Thoracic aorta endothelial cell (primary cell): ENCODE data around the gene MAN1A1. TPM values are rescaled to one million over a fixed set of nuclear protein-coding genes. Genes with fewer than 3 reads are reported as not detected.

ENCODE experiments used
- small RNA-seq: library from RNA; depleted of rRNA; stranded (forward); fragments of <200 nt; gene quantifications from one replicate; pipeline ENCODE3, GENCODE V24; 2012
- total RNA-seq: library from RNA; depleted of rRNA; stranded (reverse); fragments of >200 nt; gene quantifications from 2 replicates; pipeline ENCODE4 v1.2.3, GENCODE V29; 2012

Gene MAN1A1
- total RNA-seq, result 40.4 and 58.8 TPM in 2 replicates

DNA sequence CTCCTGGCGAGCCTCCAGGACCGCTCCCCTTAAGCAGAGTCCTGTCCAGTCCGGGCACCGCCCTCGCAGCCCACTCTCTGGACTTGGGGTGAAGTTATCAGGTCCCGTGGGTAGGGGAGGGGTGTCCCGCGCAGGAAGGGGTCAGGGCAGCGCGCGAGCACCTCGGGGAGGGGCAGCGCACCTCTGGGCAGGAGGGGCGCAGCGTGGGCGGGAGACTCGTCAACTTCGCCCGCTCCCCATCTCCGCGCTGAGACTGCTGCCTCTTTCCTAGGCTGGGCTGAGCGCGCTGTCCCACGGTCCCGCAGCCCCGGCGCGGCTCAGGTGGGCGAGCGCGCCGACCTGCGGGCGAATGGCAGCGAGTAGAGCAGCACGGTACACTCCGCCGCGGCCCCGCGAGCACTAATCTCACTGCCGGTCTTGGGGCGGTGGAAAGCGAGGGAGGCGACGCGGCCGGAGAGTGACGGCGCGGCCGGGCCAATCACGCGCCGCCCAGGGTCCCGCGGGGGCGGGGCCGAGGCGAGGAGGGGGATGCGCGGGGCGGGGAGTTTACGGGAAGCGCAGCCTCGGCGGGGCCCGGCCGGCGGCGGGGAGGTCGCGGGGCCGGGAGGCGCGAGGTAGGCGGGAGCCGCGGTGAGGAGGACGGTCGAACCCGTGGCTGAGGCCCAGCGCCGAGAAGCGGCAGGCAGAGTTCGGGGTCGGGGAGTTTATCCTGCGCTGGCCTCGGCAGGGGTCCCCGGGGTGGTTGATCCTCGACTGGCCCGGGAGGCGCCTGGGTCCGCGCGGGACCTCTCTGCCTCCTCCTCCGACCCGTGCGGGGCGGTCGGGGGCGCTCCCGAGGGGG is at the start of gene MAN1A1:
Gene MAN1A1, minus strand, starts transcription at position 401 of the 841 bp plus-strand sequence. CDS start 696 bp downstream, outside the sequence.

Small RNA genes within 50 kb of the gene (small RNA-seq; reads per million reads assigned to genes)
- gene AL022722.2 (not detected), gene RNU6-194P (not detected)
